HAP-1 (cell line): Measurements from ENCODE around the gene SIGLEC12.

Experiments
- DNase-seq, 2 experiments: peaks; one replicate each; pipeline ENCODE4 v3.0.0-alpha.2; 2016 to 2020; ENCODE audit warnings: low spot score in 2 of 2
- H3K27me3 ChIP-seq: fragments of 250-450 bp; sonication (Bioruptor Pico); 2 replicates; pipeline ENCODE4 v1.5.1; 2020; ENCODE audit warnings: low read depth, mild to moderate bottlenecking, moderate library complexity
- H3K36me3 ChIP-seq: fragments of 250-450 bp; sonication (Bioruptor Pico); replicated peaks from 2 replicates; pipeline ENCODE4 v1.5.1; 2020; ENCODE audit warnings: mild to moderate bottlenecking
- H3K4me1 ChIP-seq: fragments of 250-450 bp; sonication (Bioruptor Pico); 2 replicates; pipeline ENCODE4 v1.5.1; 2020; ENCODE audit warnings: mild to moderate bottlenecking
- H3K4me3 ChIP-seq: fragments of 250-450 bp; sonication (Bioruptor Pico); 2 replicates; pipeline ENCODE4 v1.5.1; 2020; ENCODE audit warnings: mild to moderate bottlenecking, moderate library complexity
- H3K9me3 ChIP-seq: fragments of 250-450 bp; sonication (Bioruptor Pico); 2 replicates; pipeline ENCODE4 v1.5.1; 2020; ENCODE audit warnings: mild to moderate bottlenecking, moderate library complexity
- in situ Hi-C: fragments of 300-500 bp; cut with MboI; formaldehyde crosslinking; loops from 3 replicates; pipeline ENCODE4 v1.14.3; 2020; ENCODE audit warnings: low sequenced_read_pairs, inconsistent platforms, mixed read lengths

The SIGLEC12 gene

DNA sequence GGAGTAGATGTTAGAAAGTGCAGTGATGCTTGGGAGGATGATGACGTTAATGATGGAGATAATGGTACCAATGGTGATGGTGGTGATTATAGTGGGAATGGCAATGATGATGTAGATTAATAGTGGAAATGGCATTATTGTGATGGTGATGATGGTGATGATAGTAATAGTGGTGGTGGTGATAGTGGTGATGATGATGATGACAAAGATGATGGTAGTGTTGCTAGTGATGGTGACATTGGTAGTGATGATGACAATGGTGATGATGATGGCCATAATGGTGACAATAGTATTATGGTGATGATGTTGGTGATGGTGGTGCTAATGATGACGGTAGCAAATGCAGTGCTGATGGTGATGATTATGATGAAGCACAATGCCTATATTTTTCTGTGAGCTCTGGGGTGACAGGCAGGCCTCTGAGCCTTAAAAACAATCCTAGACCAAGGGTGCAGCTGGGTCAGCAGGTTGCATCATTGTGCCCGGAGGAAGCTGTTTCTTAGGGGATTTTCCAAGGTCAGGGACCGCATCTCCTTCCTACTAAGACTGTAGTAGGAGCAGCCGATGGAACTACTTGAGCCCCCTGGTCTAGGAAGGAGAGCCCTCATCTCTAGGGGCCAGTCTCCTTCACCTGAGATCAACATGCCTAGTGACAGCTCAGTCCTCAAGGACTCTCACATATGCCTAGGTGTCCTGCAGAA is 15.5 kb downstream of the SIGLEC12 start:
- H3K27me3 ChIP-seq: no peaks in the 10 kb centered on the region
- no peak for DNase-seq
- in situ Hi-C loops: no loop called here
- no peaks in the 10 kb centered on the region for H3K9me3 ChIP-seq
- no peaks in the 10 kb centered on the region for H3K4me1 ChIP-seq
- no peak overlapping the region for H3K4me3 ChIP-seq
- H3K36me3 ChIP-seq: no peaks in the 10 kb centered on the region

GRCh38 chr19:51480590-51480989 is 21.0 kb downstream of the SIGLEC12 start:
- H3K9me3 ChIP-seq: no peaks in the 10 kb centered on the region
- H3K4me1 ChIP-seq: no peaks in the 10 kb centered on the region
- H3K36me3 ChIP-seq: no peaks in the 10 kb centered on the region
- H3K27me3 ChIP-seq: no peaks in the 10 kb centered on the region
- in situ Hi-C loops: no loop called here
- H3K4me3 ChIP-seq: no peak overlapping the region
- DNase-seq: peak; percentile 4 to 58

GRCh38 chr19:51479531-51480331 is 21.9 kb downstream of the SIGLEC12 start:
- H3K4me1 ChIP-seq: no peaks in the 10 kb centered on the region
- H3K27me3 ChIP-seq: no peaks in the 10 kb centered on the region
- in situ Hi-C loops: no loop called here
- H3K36me3 ChIP-seq: no peaks in the 10 kb centered on the region
- no peaks in the 10 kb centered on the region for H3K9me3 ChIP-seq
- no peak for DNase-seq
- no peak overlapping the region for H3K4me3 ChIP-seq

- no peak for DNase-seq
- Histone ChIP-seq H3K36me3 (no peaks in the 10 kb centered on the region), H3K27me3 (no peaks in the 10 kb centered on the region), H3K4me3 (no peak within 1 kb of the TSS), H3K4me1 (no peaks in the 10 kb centered on the region), H3K9me3 (no peaks in the 10 kb centered on the region)
- in situ Hi-C loops: no loop called here
These were observed 23.0 kb downstream of the SIGLEC12 start, which contains the start of gene CEACAM18 for GRCh38 chr19:51478381-51479234. Gene CEACAM18, plus strand, starts transcription at chr19:51478539.

- no peak overlapping the region for H3K4me3 ChIP-seq
- H3K27me3 ChIP-seq: no peaks in the 10 kb centered on the region
- no peaks in the 10 kb centered on the region for H3K9me3 ChIP-seq
- DNase-seq: no peak
- no peaks in the 10 kb centered on the region for H3K36me3 ChIP-seq
- in situ Hi-C loops: no loop called here
- H3K4me1 ChIP-seq: no peaks in the 10 kb centered on the region
These were observed 24.3 kb downstream of the SIGLEC12 start for GRCh38 chr19:51477344-51477743.

DNA sequence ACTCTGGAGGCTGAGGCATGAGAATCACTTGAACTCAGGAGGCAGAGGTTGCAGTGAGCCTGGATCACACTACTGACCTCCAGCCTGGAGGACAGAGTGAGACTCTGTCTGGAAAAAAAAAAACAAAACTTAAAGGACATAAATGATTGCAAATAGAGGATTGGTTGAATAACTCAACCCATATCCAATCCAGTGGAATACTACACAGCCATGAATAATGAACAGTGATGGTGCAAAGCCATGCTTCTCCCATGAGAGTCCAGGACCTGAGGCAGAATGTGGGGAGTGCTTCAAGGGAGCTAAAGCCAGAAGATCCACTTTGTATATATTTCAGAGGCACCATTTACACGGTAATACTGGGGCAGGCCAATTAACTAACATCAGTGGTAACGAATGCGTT is 25.4 kb downstream of the SIGLEC12 start:
- H3K9me3 ChIP-seq: no peaks in the 10 kb centered on the region
- H3K36me3 ChIP-seq: no peaks in the 10 kb centered on the region
- H3K27me3 ChIP-seq: no peaks in the 10 kb centered on the region
- no peaks in the 10 kb centered on the region for H3K4me1 ChIP-seq
- no peak for DNase-seq
- no peak overlapping the region for H3K4me3 ChIP-seq
- in situ Hi-C loops: no loop called here

DNA sequence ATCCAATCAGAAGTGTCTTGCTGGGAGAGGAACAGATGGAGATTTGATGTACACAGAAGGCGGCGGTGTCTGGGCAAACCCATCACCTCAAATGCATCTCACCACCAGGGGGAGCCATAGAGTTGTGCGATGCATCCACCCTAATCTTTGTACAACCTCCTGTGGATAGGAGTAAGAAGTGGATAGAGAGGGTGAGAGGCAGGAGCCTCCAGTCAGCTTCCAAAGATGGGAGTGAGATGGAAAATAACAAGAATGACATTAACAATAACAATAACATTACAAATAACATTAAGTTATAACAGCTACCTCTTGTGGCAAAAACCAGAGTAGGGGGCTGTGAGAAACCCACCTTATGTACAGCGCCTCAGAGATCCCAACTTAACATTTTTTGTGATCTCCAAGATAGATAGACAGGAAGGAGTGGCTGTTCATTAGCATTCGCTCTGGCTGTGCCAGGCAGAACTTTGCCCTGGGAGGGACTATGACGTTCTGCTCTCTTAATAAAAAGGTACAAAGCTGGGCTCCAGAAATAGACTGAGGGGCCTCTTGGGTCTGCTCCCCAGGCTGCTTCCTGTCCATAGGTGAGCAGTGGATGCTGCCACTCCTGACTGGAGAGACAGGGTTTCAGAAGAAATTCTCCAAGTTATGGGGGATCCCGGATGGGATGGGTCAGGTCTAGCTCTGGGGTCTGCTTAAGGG is 28.4 kb downstream of the SIGLEC12 start:
- H3K36me3 ChIP-seq: no peaks in the 10 kb centered on the region
- no peaks in the 10 kb centered on the region for H3K4me1 ChIP-seq
- no peaks in the 10 kb centered on the region for H3K27me3 ChIP-seq
- in situ Hi-C loops: loop anchor here (25.0 kb wide), 1 partner anchor 189 kb away; no protein-coding TSS in a partner anchor
- no peak overlapping the region for H3K4me3 ChIP-seq
- no peaks in the 10 kb centered on the region for H3K9me3 ChIP-seq
- DNase-seq: peak; percentile 15 to 86

DNA sequence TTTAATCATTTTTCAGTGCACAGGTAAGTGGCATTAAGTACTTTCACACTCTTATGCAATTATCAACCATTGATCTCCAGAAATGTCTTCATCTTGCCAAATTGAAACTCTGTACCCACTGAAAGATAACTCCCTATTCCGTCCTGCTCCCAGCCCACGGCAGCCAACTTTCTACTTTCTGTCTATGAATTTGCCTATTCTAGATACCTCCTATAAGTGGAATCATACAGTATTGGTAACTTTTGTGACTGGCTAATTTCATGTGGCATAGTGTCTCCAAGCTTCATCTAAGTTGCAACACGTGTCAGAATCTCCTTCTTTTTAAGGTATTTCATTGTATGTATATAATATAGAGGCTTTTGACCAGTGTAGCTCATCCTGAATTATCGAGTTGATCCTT is 29.0 kb downstream of the SIGLEC12 start:
- Histone ChIP-seq H3K4me1 (no peaks in the 10 kb centered on the region), H3K36me3 (no peaks in the 10 kb centered on the region), H3K27me3 (no peaks in the 10 kb centered on the region), H3K9me3 (no peaks in the 10 kb centered on the region), H3K4me3 (no peak overlapping the region)
- no peak for DNase-seq
- in situ Hi-C loops: loop anchor here (25.0 kb wide), 1 partner anchor 190 kb away; no protein-coding TSS in a partner anchor

GRCh38 chr19:51471527-51471926 is 30.1 kb downstream of the SIGLEC12 start:
- no peak overlapping the region for H3K4me3 ChIP-seq
- no peaks in the 10 kb centered on the region for H3K4me1 ChIP-seq
- in situ Hi-C loops: loop anchor here (25.0 kb wide), 1 partner anchor 191 kb away; no protein-coding TSS in a partner anchor
- no peaks in the 10 kb centered on the region for H3K9me3 ChIP-seq
- H3K27me3 ChIP-seq: peaks cover 7% of the 10 kb centered on the region
- DNase-seq: no peak
- H3K36me3 ChIP-seq: no peaks in the 10 kb centered on the region

DNA sequence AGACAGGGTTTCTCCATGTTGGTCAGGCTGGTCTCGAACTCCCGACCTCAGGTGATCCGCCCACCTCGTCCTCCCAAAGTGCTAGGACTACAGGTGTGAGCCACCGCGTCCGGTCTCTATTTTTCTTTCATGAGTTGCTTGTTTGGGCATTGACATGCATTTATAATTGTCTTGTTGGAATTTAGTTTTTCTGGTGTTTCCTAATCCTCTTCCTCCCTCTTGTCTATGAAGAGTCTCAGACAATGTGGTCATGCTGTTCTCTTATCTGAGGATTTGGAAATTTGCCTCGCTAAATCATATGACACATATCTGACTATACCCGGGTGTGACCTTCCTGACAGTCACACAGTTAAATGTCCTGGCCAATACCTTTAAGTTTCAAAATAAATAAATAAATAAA is 30.6 kb downstream of the SIGLEC12 start:
- DNase-seq: no peak
- H3K9me3 ChIP-seq: no peaks in the 10 kb centered on the region
- H3K27me3 ChIP-seq: peaks cover 13% of the 10 kb centered on the region
- no peaks in the 10 kb centered on the region for H3K36me3 ChIP-seq
- no peaks in the 10 kb centered on the region for H3K4me1 ChIP-seq
- H3K4me3 ChIP-seq: no peak overlapping the region
- in situ Hi-C loops: loop anchor here (25.0 kb wide), 1 partner anchor 191 kb away; no protein-coding TSS in a partner anchor

DNA sequence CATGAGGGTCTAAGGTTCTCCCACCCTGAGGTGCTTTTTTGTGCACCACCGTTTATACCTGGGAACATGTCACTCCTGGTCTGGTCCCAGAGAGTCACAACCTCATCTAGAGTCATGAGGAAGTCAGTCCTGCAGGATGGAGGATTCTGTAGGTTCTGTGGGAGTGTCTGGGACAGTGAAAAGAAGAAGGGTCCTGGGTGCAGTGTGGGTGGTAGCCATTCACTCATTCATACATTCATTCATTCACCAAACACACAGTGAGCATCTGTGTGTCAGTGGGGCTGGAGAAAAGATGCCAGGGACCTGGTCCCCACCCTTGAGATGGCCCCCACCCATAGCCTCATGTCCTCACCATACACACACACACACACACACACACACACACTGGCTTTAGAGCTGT is 32.0 kb downstream of the SIGLEC12 start:
- peaks cover 14% of the 10 kb centered on the region for H3K27me3 ChIP-seq
- no peak overlapping the region for H3K4me3 ChIP-seq
- no peaks in the 10 kb centered on the region for H3K4me1 ChIP-seq
- DNase-seq: no peak
- in situ Hi-C loops: loop anchor here (25.0 kb wide), 1 partner anchor 193 kb away; no protein-coding TSS in a partner anchor
- no peaks in the 10 kb centered on the region for H3K36me3 ChIP-seq
- no peaks in the 10 kb centered on the region for H3K9me3 ChIP-seq

DNA sequence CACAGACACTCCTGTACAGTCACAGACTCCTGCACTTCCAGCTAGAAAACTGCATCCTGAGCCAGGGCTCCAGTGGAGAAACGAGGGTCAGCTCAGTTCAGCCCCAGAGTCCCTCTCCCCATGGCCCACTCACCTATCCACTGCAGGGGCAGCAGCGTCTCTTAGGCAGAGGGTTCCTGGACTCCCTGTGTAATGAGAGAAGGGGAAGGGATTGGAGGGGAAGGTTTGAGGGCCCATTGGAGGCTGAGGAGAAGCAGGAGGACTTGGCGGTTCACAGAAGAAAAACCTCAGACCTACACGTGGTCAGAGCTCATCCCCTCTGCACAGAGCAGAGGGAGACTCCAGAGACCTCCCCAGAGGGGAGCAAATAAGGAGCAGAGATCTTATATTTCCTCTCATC is 32.4 kb downstream of the SIGLEC12 start:
- in situ Hi-C loops: loop anchor here (25.0 kb wide), 1 partner anchor 193 kb away; no protein-coding TSS in a partner anchor

DNA sequence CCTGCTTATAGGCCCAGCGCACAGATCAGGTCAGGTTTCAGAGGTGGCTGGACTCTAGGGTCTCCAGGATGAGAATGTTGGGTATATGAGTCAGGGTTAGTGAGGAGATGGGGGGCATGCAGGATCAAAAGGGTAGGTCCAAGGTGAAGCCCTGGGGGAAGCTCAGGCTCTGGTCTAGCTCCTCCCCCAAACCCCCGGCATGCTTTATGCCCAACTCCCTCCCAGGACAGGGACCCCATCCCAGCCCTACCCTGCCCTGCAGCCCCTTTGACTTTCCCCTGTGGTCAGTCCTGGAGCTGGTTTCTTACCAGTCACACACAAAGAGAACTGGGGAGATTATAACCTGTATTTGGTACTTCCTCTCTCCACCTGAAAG is 33.1 kb downstream of the SIGLEC12 start:
- H3K36me3 ChIP-seq: no peaks in the 10 kb centered on the region
- in situ Hi-C loops: loop anchor here (25.0 kb wide), 1 partner anchor 194 kb away; no protein-coding TSS in a partner anchor
- peaks cover 18% of the 10 kb centered on the region for H3K27me3 ChIP-seq
- no peaks in the 10 kb centered on the region for H3K4me1 ChIP-seq
- no peak overlapping the region for H3K4me3 ChIP-seq
- H3K9me3 ChIP-seq: no peaks in the 10 kb centered on the region
- DNase-seq: no peak

More for the DNA sequence above, 32.4 kb downstream of the SIGLEC12 start:
- DNase-seq: no peak
- Histone ChIP-seq H3K36me3 (no peaks in the 10 kb centered on the region), H3K27me3 (peaks cover 18% of the 10 kb centered on the region), H3K9me3 (no peaks in the 10 kb centered on the region), H3K4me1 (no peaks in the 10 kb centered on the region), H3K4me3 (no peak overlapping the region)
